ENCODE results near the gene KRTAP13-1.

The KRTAP13-1 gene

GRCh38 chr21:30408782-30409494 lies 13.1 kb downstream of the KRTAP13-1 start:
- H3K79me2 ChIP-seq (ENCODE audit: low read length), result no peaks in the 10 kb centered on the region
- no peak for TF ChIP-seq EZH2 (optimal IDR thresholded peaks at IDR 0.05; ENCODE audit: low read depth, low read length)
- peak; percentile 61 for TF ChIP-seq CTCF (IDR thresholded peaks at IDR 0.05; ENCODE audit: low read length)
- H3K9me2 ChIP-seq (replicated peaks; ENCODE audit: insufficient read depth, low read length), result no peaks in the 10 kb centered on the region
- H3F3A ChIP-seq (ENCODE audit: insufficient read depth, low read length), result no peaks in the 10 kb centered on the region
- no peak overlapping the region for H3K9ac ChIP-seq (ENCODE audit: low read length)
- no peaks in the 10 kb centered on the region for H3K4me1 ChIP-seq (ENCODE audit: low read length)
- H2AFZ ChIP-seq (ENCODE audit: low read length), result peak overlapping the region; percentile 89
- no peaks in the 10 kb centered on the region for H4K20me1 ChIP-seq (ENCODE audit: insufficient read depth, low read length)
- peak; percentile 68 for DNase-seq
- no peak overlapping the region for H3K27ac ChIP-seq (ENCODE audit: low read length)
- H3K4me3 ChIP-seq (ENCODE audit: low read length), result peak overlapping the region; percentile 53
- H3K36me3 ChIP-seq (replicated peaks; ENCODE audit: insufficient read depth, low read length), result no peaks in the 10 kb centered on the region
- no peaks in the 10 kb centered on the region for H3K9me3 ChIP-seq (replicated peaks; ENCODE audit: insufficient read depth, low read length)
- H3K4me2 ChIP-seq (ENCODE audit: low read depth, low read length), result peak overlapping the region; percentile 79
- H3K27me3 ChIP-seq (replicated peaks; ENCODE audit: insufficient read depth, low read length), result no peaks in the 10 kb centered on the region

- Histone ChIP-seq H3K4me2 (ENCODE audit: low read depth, low read length) (no peak overlapping the region), H3K27ac (ENCODE audit: low read length) (no peak overlapping the region), H3K36me3 (replicated peaks; ENCODE audit: insufficient read depth, low read length) (no peaks in the 10 kb centered on the region), H3K9ac (ENCODE audit: low read length) (no peak overlapping the region), H3F3A (ENCODE audit: insufficient read depth, low read length) (no peaks in the 10 kb centered on the region), H3K9me3 (replicated peaks; ENCODE audit: insufficient read depth, low read length) (no peaks in the 10 kb centered on the region), H3K4me3 (ENCODE audit: low read length) (no peak overlapping the region), H3K9me2 (replicated peaks; ENCODE audit: insufficient read depth, low read length) (no peaks in the 10 kb centered on the region), H3K4me1 (ENCODE audit: low read length) (no peaks in the 10 kb centered on the region), H3K79me2 (ENCODE audit: low read length) (no peaks in the 10 kb centered on the region), H2AFZ (ENCODE audit: low read length) (no peak overlapping the region), H4K20me1 (ENCODE audit: insufficient read depth, low read length) (no peaks in the 10 kb centered on the region), H3K27me3 (replicated peaks; ENCODE audit: insufficient read depth, low read length) (no peaks in the 10 kb centered on the region)
- TF ChIP-seq EZH2 (optimal IDR thresholded peaks at IDR 0.05; ENCODE audit: low read depth, low read length) (no peak), EZH2phosphoT487 (IDR thresholded peaks at IDR 0.05; ENCODE audit: low read length) (no peak), CTCF (IDR thresholded peaks at IDR 0.05; ENCODE audit: low read length) (no peak)
- DNase-seq, result no peak
These were observed 20.2 kb downstream of the KRTAP13-1 start for GRCh38 chr21:30415993-30416392.

- Histone ChIP-seq H3K4me3 (ENCODE audit: low read length) (no peak within 1 kb of the TSS), H3K9me2 (replicated peaks; ENCODE audit: insufficient read depth, low read length) (no peaks in the 10 kb centered on the region), H3K9me3 (replicated peaks; ENCODE audit: insufficient read depth, low read length) (no peaks in the 10 kb centered on the region), H3K27me3 (replicated peaks; ENCODE audit: insufficient read depth, low read length) (no peaks in the 10 kb centered on the region), H2AFZ (ENCODE audit: low read length) (no peak within 1 kb of the TSS), H3K4me1 (ENCODE audit: low read length) (no peaks in the 10 kb centered on the region), H3K27ac (ENCODE audit: low read length) (no peak within 1 kb of the TSS), H3K9ac (ENCODE audit: low read length) (no peak within 1 kb of the TSS), H4K20me1 (ENCODE audit: insufficient read depth, low read length) (no peaks in the 10 kb centered on the region), H3F3A (ENCODE audit: insufficient read depth, low read length) (no peaks in the 10 kb centered on the region), H3K4me2 (ENCODE audit: low read depth, low read length) (no peak within 1 kb of the TSS), H3K36me3 (replicated peaks; ENCODE audit: insufficient read depth, low read length) (no peaks in the 10 kb centered on the region), H3K79me2 (ENCODE audit: low read length) (no peaks in the 10 kb centered on the region)
- no peak for TF ChIP-seq CTCF (IDR thresholded peaks at IDR 0.05; ENCODE audit: low read length)
- no peak for TF ChIP-seq EZH2 (optimal IDR thresholded peaks at IDR 0.05; ENCODE audit: low read depth, low read length)
- no peak for TF ChIP-seq EZH2phosphoT487 (IDR thresholded peaks at IDR 0.05; ENCODE audit: low read length)
- DNase-seq, result no peak
These were observed 30.0 kb downstream of the KRTAP13-1 start, which contains the start of gene KRTAP13-3 for GRCh38 chr21:30425826-30426225. Gene KRTAP13-3 (minus strand): TSS chr21:30425926. CDS start chr21:30425912, 14 bp downstream.

Measured in MM.1S (cell line).